ENCODE results near the gene ZNF726. TPM values are rescaled to one million over a fixed set of nuclear protein-coding genes. Genes with fewer than 3 reads are reported as not detected.

The ZNF726 gene
- total and polyA plus RNA-seq, 9 donors, result 0.36 to 5.3 (median 1.1) TPM

DNA sequence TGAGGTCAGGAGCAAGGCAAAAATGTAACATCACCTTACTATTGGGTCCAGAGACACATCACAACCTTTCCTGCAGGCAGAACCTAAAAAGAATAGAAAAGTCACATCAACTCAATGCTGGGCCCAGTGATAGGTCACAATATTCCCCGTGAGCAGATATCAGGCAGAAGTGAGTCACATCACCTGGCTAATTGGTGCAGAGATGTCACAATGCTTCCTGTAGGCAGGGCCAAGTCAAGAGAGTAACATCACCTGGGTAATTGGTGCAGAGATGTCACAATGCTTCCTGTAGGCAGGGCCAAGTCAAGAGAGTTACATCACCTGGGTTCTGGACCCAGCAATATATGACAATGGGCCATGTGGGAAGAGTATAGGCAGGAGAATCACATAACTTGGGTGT lies 63.4 kb downstream of the ZNF726 start:
- TF ChIP-seq POLR2A (IDR thresholded peaks at IDR 0.05) (no peak), EP300 (IDR thresholded peaks at IDR 0.05) (no peak)
- TF ChIP-seq, protein P1, sequence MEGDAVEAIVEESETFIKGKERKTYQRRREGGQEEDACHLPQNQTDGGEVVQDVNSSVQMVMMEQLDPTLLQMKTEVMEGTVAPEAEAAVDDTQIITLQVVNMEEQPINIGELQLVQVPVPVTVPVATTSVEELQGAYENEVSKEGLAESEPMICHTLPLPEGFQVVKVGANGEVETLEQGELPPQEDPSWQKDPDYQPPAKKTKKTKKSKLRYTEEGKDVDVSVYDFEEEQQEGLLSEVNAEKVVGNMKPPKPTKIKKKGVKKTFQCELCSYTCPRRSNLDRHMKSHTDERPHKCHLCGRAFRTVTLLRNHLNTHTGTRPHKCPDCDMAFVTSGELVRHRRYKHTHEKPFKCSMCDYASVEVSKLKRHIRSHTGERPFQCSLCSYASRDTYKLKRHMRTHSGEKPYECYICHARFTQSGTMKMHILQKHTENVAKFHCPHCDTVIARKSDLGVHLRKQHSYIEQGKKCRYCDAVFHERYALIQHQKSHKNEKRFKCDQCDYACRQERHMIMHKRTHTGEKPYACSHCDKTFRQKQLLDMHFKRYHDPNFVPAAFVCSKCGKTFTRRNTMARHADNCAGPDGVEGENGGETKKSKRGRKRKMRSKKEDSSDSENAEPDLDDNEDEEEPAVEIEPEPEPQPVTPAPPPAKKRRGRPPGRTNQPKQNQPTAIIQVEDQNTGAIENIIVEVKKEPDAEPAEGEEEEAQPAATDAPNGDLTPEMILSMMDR (IDR thresholded peaks at IDR 0.05), result no peak
- Histone ChIP-seq H3K9me3 (no peaks in the 10 kb centered on the region), H3K27ac (no peak overlapping the region), H3K4me3 (no peak overlapping the region), H3K4me1 (ENCODE audit: insufficient read depth) (no peaks in the 10 kb centered on the region), H3K36me3 (no peaks in the 10 kb centered on the region), H3K27me3 (no peaks in the 10 kb centered on the region)
- no peak for DNase-seq
- WGBS, 3 donors, result 63 to 80% (median 64%) methylated on average over 1 of the region's 1 CpG
- intact Hi-C loops (cut with DNase I), result no loop called here

- no peaks in the 10 kb centered on the region for H3K4me1 ChIP-seq (ENCODE audit: insufficient read depth)
- intact Hi-C loops (cut with DNase I), result no loop called here
- DNase-seq, result no peak
- H3K9me3 ChIP-seq, result no peaks in the 10 kb centered on the region
- no peak overlapping the region for H3K27ac ChIP-seq
- H3K27me3 ChIP-seq, result no peaks in the 10 kb centered on the region
- H3K36me3 ChIP-seq, result no peaks in the 10 kb centered on the region
- 71 to 88% (median 87%) methylated on average over 2 of the region's 2 CpGs for WGBS, 3 donors
- no peak for TF ChIP-seq EP300 (IDR thresholded peaks at IDR 0.05)
- TF ChIP-seq POLR2A (IDR thresholded peaks at IDR 0.05), result no peak
- no peak overlapping the region for H3K4me3 ChIP-seq
Observed at GRCh38 chr19:23980805-23981204, 66.1 kb downstream of the ZNF726 start.

DNA sequence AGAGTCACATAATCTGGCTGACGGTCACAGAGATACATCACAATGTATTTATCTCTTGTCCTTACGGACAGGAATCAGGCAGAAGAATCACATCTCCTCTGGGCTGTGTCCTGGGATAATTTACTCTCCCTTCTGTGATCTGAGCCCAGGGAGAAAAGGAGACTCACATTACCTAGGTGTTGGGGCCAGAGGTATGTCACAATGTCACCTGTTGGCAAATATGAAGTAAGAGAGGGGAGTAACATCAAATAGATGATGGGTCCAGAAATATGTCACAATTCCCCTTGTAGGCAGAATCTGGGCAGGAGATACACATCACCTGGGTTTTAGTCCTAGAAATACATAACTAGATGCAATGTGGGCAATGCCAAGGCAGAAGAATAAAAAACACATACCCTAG lies 67.2 kb downstream of the ZNF726 start:
- Histone ChIP-seq H3K4me1 (ENCODE audit: insufficient read depth) (no peaks in the 10 kb centered on the region), H3K4me3 (no peak overlapping the region), H3K36me3 (no peaks in the 10 kb centered on the region), H3K27ac (no peak overlapping the region), H3K9me3 (no peaks in the 10 kb centered on the region), H3K27me3 (no peaks in the 10 kb centered on the region)
- intact Hi-C loops (cut with DNase I), result no loop called here
- no peak for TF ChIP-seq POLR2A (IDR thresholded peaks at IDR 0.05)
- TF ChIP-seq, protein P1 (IDR thresholded peaks at IDR 0.05), result no peak
- no peak for TF ChIP-seq EP300 (IDR thresholded peaks at IDR 0.05)
- DNase-seq, result no peak
- 77 to 86% (median 81%) methylated on average over 2 of the region's 2 CpGs for WGBS, 3 donors

- Histone ChIP-seq H3K27me3 (no peaks in the 10 kb centered on the region), H3K27ac (no peak overlapping the region), H3K9me3 (no peaks in the 10 kb centered on the region), H3K4me1 (ENCODE audit: insufficient read depth) (no peaks in the 10 kb centered on the region), H3K36me3 (no peaks in the 10 kb centered on the region), H3K4me3 (no peak overlapping the region)
- intact Hi-C loops (cut with DNase I), result no loop called here
- TF ChIP-seq, protein P1 (IDR thresholded peaks at IDR 0.05), result no peak
- TF ChIP-seq EP300 (IDR thresholded peaks at IDR 0.05), result no peak
- TF ChIP-seq POLR2A (IDR thresholded peaks at IDR 0.05), result no peak
- 30 to 34% (median 32%) methylated on average over 1 of the region's 1 CpG for WGBS, 3 donors
- no peak for DNase-seq
Observed at GRCh38 chr19:23983406-23983805, 68.7 kb downstream of the ZNF726 start.

Other genes with a start within 250 kb of the ZNF726 start
- gene ZNF675, start 227.7 kb upstream of the ZNF726 start, total RNA-seq, result 1 to 10 TPM; 4.3 to 9.6 (median 6.4) TPM
- gene ZNF675, start 227.7 kb upstream of the ZNF726 start, polyA plus RNA-seq, result 1 to 10 TPM; 3.9 to 6.1 TPM
- 1 to 10 TPM; 1.5 to 4.0 (median 3.3) TPM for gene ZNF681, start 156.0 kb upstream of the ZNF726 start, total RNA-seq
- gene ZNF681, start 156.0 kb upstream of the ZNF726 start, polyA plus RNA-seq, result 1 to 10 TPM; 1.5 to 1.6 TPM
- gene ZNF254, start 172.3 kb downstream of the ZNF726 start, total RNA-seq, result 10 to 100 TPM; 17.5 to 30.2 (median 26.4) TPM
- gene ZNF254, start 172.3 kb downstream of the ZNF726 start, polyA plus RNA-seq, result 10 to 100 TPM in 1 of 2 donors, 1 to 10 TPM in 1; 9.5 to 11.8 TPM

Data from ovary (tissue), 9 donors.